H1 (cell line): ENCODE data around the gene SIRT3. TPM values are rescaled to one million over a fixed set of nuclear protein-coding genes. Genes with fewer than 3 reads are reported as not detected.

ENCODE experiments used
- CTCF ChIA-PET: fragments of 300-600 bp; sonication (Branson Sonifier 250); formaldehyde crosslinking; loops from one replicate; lab custom pipeline; 2021; ENCODE audit not compliant: partially characterized antibody; lab: Charles Lee
- POLR2A ChIA-PET: fragments of 300-600 bp; sonication (Branson Sonifier 250); formaldehyde crosslinking; loops from one replicate; lab custom pipeline; 2021; ENCODE audit warnings: inconsistent platforms; ENCODE audit not compliant: partially characterized antibody; lab: Charles Lee
- DNase-seq, 2 experiments: peaks; one replicate each; pipeline versions ENCODE4 v3.0.0 to v3.0.0-alpha.2; 2010 to 2022; ENCODE audit warnings: low spot score in 2 of 2, low read depth in 1 of 2, mixed read lengths in 1 of 2
- FAIRE-seq: peaks from 2 replicates; lab custom pipeline; 2011; peaks lifted over from hg19 to GRCh38; lab: Jason Lieb, UNC
- H2AFZ ChIP-seq: 2 replicates; pipeline ENCODE4 v1.8.1; 2012; ENCODE audit warnings: low read length, inconsistent platforms
- H2AK5ac ChIP-seq: 2 replicates; pipeline ENCODE4 v1.6.1; 2013; ENCODE audit warnings: low read depth, low read length
- H2BK120ac ChIP-seq: replicated peaks from 2 replicates; pipeline ENCODE3; 2013; ENCODE audit warnings: low read depth, low read length, inconsistent platforms
- H2BK12ac ChIP-seq: 2 replicates; pipeline ENCODE4 v1.6.1; 2013; ENCODE audit warnings: low read depth, low read length
- H2BK15ac ChIP-seq: 2 replicates; pipeline ENCODE4 v1.6.1; 2013; ENCODE audit warnings: low read length
- H2BK20ac ChIP-seq: 2 replicates; pipeline ENCODE4 v1.6.1; 2013; ENCODE audit warnings: low read length
- H2BK5ac ChIP-seq: 2 replicates; pipeline ENCODE4 v1.6.1; 2013; ENCODE audit warnings: low read depth, low read length
- H3K14ac ChIP-seq: 2 replicates; pipeline ENCODE4 v1.6.1; 2013; ENCODE audit warnings: inconsistent platforms; ENCODE audit not compliant: insufficient read length
- H3K18ac ChIP-seq: 2 replicates; pipeline ENCODE4 v1.6.1; 2013; ENCODE audit warnings: low read length; ENCODE audit errors: extremely low read depth
- H3K23ac ChIP-seq: 2 replicates; pipeline ENCODE4 v1.6.1; 2013; ENCODE audit warnings: inconsistent platforms; ENCODE audit not compliant: insufficient read length
- H3K23me2 ChIP-seq: 2 replicates; pipeline ENCODE4 v1.6.1; 2013; ENCODE audit warnings: low read depth, low read length
- H3K27ac ChIP-seq: 2 replicates; pipeline ENCODE4 v1.6.1; 2011; ENCODE audit warnings: low read depth, low read length, inconsistent platforms
- H3K27me3 ChIP-seq, 4 experiments: replicated peaks in 1 of 4; 1 replicate in 1 of 4; 2 replicates in 3 of 4; pipeline versions ENCODE4 v1.6.1 to v1.8.1; 2011 to 2013; ENCODE audit warnings: low read length in 3 of 4, mild to moderate bottlenecking in 3 of 4, inconsistent platforms in 2 of 4, mixed read lengths in 2 of 4, moderate library complexity in 1 of 4; ENCODE audit not compliant: control insufficient read depth in 3 of 4, insufficient read depth in 3 of 4; ENCODE audit errors: extremely low read depth in 1 of 4
- H3K36me3 ChIP-seq, 4 experiments: 2 replicates each; pipeline versions ENCODE4 v1.6.1 to v1.8.1; 2011 to 2013; ENCODE audit warnings: mild to moderate bottlenecking in 4 of 4, low read length in 3 of 4, moderate library complexity in 2 of 4, control low read depth in 1 of 4, inconsistent platforms in 1 of 4; ENCODE audit not compliant: insufficient read depth in 4 of 4, control insufficient read depth in 2 of 4
- H3K4ac ChIP-seq: replicated peaks from 2 replicates; pipeline ENCODE3; 2013; ENCODE audit warnings: low read length, low read depth, mixed read lengths, inconsistent platforms; ENCODE audit not compliant: insufficient read length
- H3K4me1 ChIP-seq, 4 experiments: replicated peaks in 1 of 4; 1 replicate in 1 of 4; 2 replicates in 3 of 4; pipeline versions ENCODE4 v1.6.1 to v1.8.1; 2011 to 2013; ENCODE audit warnings: low read length in 3 of 4, inconsistent platforms in 2 of 4, mixed read lengths in 1 of 4; ENCODE audit not compliant: insufficient read depth in 4 of 4, control insufficient read depth in 3 of 4
- H3K4me2 ChIP-seq, 2 experiments: 2 replicates each; pipeline versions ENCODE4 v1.6.1 to v1.8.1; 2011 to 2013; ENCODE audit warnings: low read depth in 2 of 2, low read length in 2 of 2, control low read depth in 1 of 2, inconsistent platforms in 1 of 2, mild to moderate bottlenecking in 1 of 2; ENCODE audit not compliant: insufficient read depth in 1 of 2
- H3K4me3 ChIP-seq, 4 experiments: fragments of 200-600, 300-600 bp in 1 of 4; sonication (generic), shearing (Covaris generic), sonication (Bioruptor Twin) in 1 of 4; 2 replicates each; pipeline versions ENCODE4 v1.5.1 to v1.8.1; 2011 to 2016; ENCODE audit warnings: low read length in 4 of 4, low read depth in 3 of 4, control low read depth in 2 of 4, inconsistent platforms in 2 of 4, mild to moderate bottlenecking in 2 of 4, mixed read lengths in 1 of 4, moderate library complexity in 1 of 4; ENCODE audit not compliant: insufficient read depth in 2 of 4; ENCODE audit errors: extremely low read depth in 1 of 4
- H3K56ac ChIP-seq: replicated peaks from 2 replicates; pipeline ENCODE3; 2013; ENCODE audit warnings: low read depth, mild to moderate bottlenecking, mixed read lengths, low read length, inconsistent platforms; ENCODE audit not compliant: insufficient read length
- H3K79me1 ChIP-seq: 2 replicates; pipeline ENCODE4 v1.6.1; 2013; ENCODE audit warnings: low read depth, low read length, control low read depth
- H3K79me2 ChIP-seq, 2 experiments: 2 replicates each; pipeline versions ENCODE4 v1.6.1 to v1.8.1; 2012 to 2013; ENCODE audit warnings: low read length in 2 of 2, mild to moderate bottlenecking in 2 of 2, inconsistent platforms in 1 of 2; ENCODE audit not compliant: insufficient read depth in 2 of 2, control insufficient read depth in 1 of 2
- H3K9ac ChIP-seq, 4 experiments: replicated peaks in 1 of 4; 1 replicate in 1 of 4; 2 replicates in 3 of 4; pipeline versions ENCODE4 v1.6.1 to v1.8.1; 2011 to 2013; ENCODE audit warnings: low read depth in 3 of 4, low read length in 3 of 4, control low read depth in 2 of 4, mild to moderate bottlenecking in 2 of 4, moderate library complexity in 2 of 4, inconsistent platforms in 1 of 4; ENCODE audit errors: extremely low read depth in 1 of 4
- H3K9me3 ChIP-seq, 2 experiments: 2 replicates each; pipeline versions ENCODE4 v1.6.1 to v1.8.1; 2012 to 2013; ENCODE audit warnings: mild to moderate bottlenecking in 2 of 2, moderate library complexity in 2 of 2, control low read depth in 1 of 2, inconsistent platforms in 1 of 2, low read depth in 1 of 2, low read length in 1 of 2, mixed read lengths in 1 of 2; ENCODE audit not compliant: insufficient read depth in 2 of 2
- H4K20me1 ChIP-seq, 2 experiments: replicated peaks in 1 of 2; 2 replicates each; pipeline versions ENCODE3 to v1.8.1; 2011 to 2013; ENCODE audit warnings: inconsistent platforms in 2 of 2, low read length in 2 of 2, mild to moderate bottlenecking in 1 of 2; ENCODE audit not compliant: insufficient read depth in 2 of 2, control insufficient read depth in 1 of 2
- H4K5ac ChIP-seq: 2 replicates; pipeline ENCODE4 v1.6.1; 2013; ENCODE audit warnings: low read length, low read depth, mixed read lengths, inconsistent platforms; ENCODE audit not compliant: insufficient read length
- H4K8ac ChIP-seq: 2 replicates; pipeline ENCODE4 v1.8.0; 2013; ENCODE audit warnings: mild to moderate bottlenecking, moderate library complexity, low read length, inconsistent platforms; ENCODE audit not compliant: insufficient read depth; ENCODE audit errors: extremely low read depth
- H4K91ac ChIP-seq: replicated peaks from 2 replicates; pipeline ENCODE3; 2013; ENCODE audit warnings: low read length, mixed read lengths, inconsistent platforms; ENCODE audit not compliant: insufficient read length
- BRCA1 ChIP-seq: IDR thresholded peaks from 2 replicates; pipeline ENCODE4 v1.6.1; 2012; ENCODE audit warnings: low read depth, low read length, improper control_type of control experiment
- GABPA ChIP-seq: IDR thresholded peaks from 2 replicates; pipeline ENCODE4 v1.6.1; 2011; ENCODE audit warnings: mild to moderate bottlenecking, low read length, moderate library complexity, borderline replicate concordance; ENCODE audit not compliant: insufficient read depth
- GTF2F1 ChIP-seq: IDR thresholded peaks from 2 replicates; pipeline ENCODE4 v1.6.1; 2012; ENCODE audit warnings: low read depth, low read length, improper control_type of control experiment, borderline replicate concordance
- JUND ChIP-seq: IDR thresholded peaks from 2 replicates; pipeline ENCODE4 v1.6.1; 2011; ENCODE audit warnings: mild to moderate bottlenecking, improper control_type of control experiment, low read length
- KDM1A ChIP-seq: fragments of 200-600, 300-600 bp; sonication (generic); IDR thresholded peaks from 2 replicates; pipeline ENCODE4 v1.7.1; 2016; ENCODE audit warnings: mild to moderate bottlenecking, low read length, borderline replicate concordance
- SP2 ChIP-seq: IDR thresholded peaks from 2 replicates; pipeline ENCODE4 v1.6.1; 2012; ENCODE audit warnings: mild to moderate bottlenecking, low read length, inconsistent platforms
- SUZ12 ChIP-seq: fragments of 200-600 bp; sonication (generic); IDR thresholded peaks from 2 replicates; pipeline ENCODE4 v1.6.1; 2012; ENCODE audit warnings: mild to moderate bottlenecking, inconsistent platforms, low read length, moderate library complexity, mixed read lengths
- YY1 ChIP-seq: IDR thresholded peaks from 2 replicates; pipeline ENCODE4 v1.6.1; 2011; ENCODE audit warnings: low read depth, mild to moderate bottlenecking, low read length
- WGBS, 2 experiments: shearing (Covaris generic) in 1 of 2; methylation state at CpG; one replicate each; pipeline versions ENCODE4 v1.1.6 to v1.1.7; 2013 to 2015; ENCODE audit warnings: low lambda C conversion rate in 2 of 2, mixed read lengths in 2 of 2, inconsistent platforms in 1 of 2, low coverage in 1 of 2, missing lambda C conversion rate in 1 of 2; ENCODE audit not compliant: insufficient replicate concordance in 2 of 2, insufficient coverage in 1 of 2, insufficient read length in 1 of 2; ENCODE audit errors: extremely low coverage in 1 of 2, missing lambda C conversion rate in 1 of 2; 5-methylcytosine and 5-hydroxymethylcytosine counted together
- polyA plus RNA-seq, 7 experiments: library from polyadenylated mRNA; depleted of rRNA in 3 of 7; stranded (reverse) in 5 of 7; unstranded in 2 of 7; fragments of >200 nt in 5 of 7; fragments of 200-250 nt in 2 of 7; gene quantifications; 1 replicate in 5 of 7; 2 replicates in 1 of 7; 4 replicates in 1 of 7; pipeline versions ENCODE4 v1.2.1 to v1.2.3, GENCODE V29; 2011 to 2013; ENCODE audit warnings: missing spikeins in 2 of 7, mixed read lengths in 2 of 7
- total RNA-seq: library from RNA; stranded (reverse); fragmentation: NEBNext Ultra II Directional; extraction: Animal tissue kit (Norgen Biotek cat#: 25700); gene quantifications from 2 replicates; pipeline ENCODE4 v1.2.1, GENCODE V29; 2021

The SIRT3 gene
- total and polyA plus RNA-seq, 2 of the 8 experiments (the other 6 are each of a cell fraction or from before 2014, with no cell fraction given), result 14.3 to 21.6 TPM

DNA sequence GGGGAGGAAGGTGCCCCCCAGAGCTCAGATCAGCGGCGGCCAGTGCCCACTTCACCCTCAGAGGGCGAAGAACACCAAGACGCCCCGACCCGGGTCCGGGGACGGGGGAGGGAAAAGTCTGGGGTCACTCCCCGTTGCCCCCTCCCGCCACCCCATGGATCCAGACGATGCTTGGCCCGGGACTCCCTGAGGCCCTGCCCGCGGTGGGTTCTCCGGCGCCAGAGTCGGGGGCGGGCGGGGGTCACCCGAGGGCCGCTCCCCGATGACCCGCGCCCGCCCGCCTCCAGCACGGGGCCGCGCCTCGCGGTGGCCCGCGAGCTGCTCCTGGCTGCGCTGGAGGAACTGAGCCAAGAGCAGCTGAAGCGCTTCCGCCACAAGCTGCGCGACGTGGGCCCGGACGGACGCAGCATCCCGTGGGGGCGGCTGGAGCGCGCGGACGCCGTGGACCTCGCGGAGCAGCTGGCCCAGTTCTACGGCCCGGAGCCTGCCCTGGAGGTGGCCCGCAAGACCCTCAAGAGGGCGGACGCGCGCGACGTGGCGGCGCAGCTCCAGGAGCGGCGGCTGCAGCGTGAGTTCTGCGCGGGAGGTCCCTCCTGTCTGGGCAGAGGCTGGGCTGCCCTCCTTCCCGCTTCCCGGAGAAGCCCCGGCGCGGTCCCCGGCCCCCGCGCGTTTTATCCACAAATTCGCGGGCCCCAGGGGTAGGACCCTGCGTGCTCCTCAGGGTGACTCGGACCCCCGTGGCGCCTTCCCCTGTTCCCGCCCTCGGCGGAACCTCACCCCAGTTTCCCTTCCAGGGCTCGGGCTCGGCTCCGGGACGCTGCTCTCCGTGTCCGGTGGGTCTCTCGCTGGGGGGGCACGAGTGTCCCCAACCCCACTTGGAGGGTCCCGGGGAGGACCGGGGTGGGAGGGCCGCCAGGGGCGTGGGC lies 43.2 kb upstream of the SIRT3 start:
- no peak overlapping the region for H2AK5ac ChIP-seq
- no peak for DNase-seq

More for the DNA sequence above, 43.2 kb upstream of the SIRT3 start:
- no peak overlapping the region for H2BK20ac ChIP-seq
- ChIA-PET POLR2A (interaction anchor here (0.6 to 1.9 kb wide), 9 partner anchors 8 to 89 kb away, joined by 3 to 6 read pairs (median 4); partner anchors contain the start of genes BET1L, IFITM5, PGGHG and RIC8A), CTCF (interaction anchor here (0.6 to 8.6 kb wide), 6 partner anchors 8 to 84 kb away, joined by 3 to 88 read pairs (median 3); no protein-coding TSS in a partner anchor)
- FAIRE-seq, result no peak
- no peak overlapping the region for H3K14ac ChIP-seq
- H3K36me3 ChIP-seq, result no peaks in the 10 kb centered on the region
- no peak overlapping the region for H4K5ac ChIP-seq
- peaks cover 0 to 3% (median 1%) of the 10 kb centered on the region in 4 experiments; a peak in 2 of 7 replicates for H3K27me3 ChIP-seq
- H3K79me1 ChIP-seq, result no peaks in the 10 kb centered on the region
- no peak overlapping the region for H2BK15ac ChIP-seq
- H3K79me2 ChIP-seq, result no peaks in the 10 kb centered on the region
- H4K20me1 ChIP-seq, result no peaks in the 10 kb centered on the region
- H3K4ac ChIP-seq, result no peak overlapping the region
- H2BK120ac ChIP-seq, result no peak overlapping the region
- peaks cover 0 to 4% (median under 1%) of the 10 kb centered on the region in 4 experiments; a peak in 5 of 7 replicates for H3K4me1 ChIP-seq
- no peaks in the 10 kb centered on the region for H3K23me2 ChIP-seq
- H3K56ac ChIP-seq, result no peak overlapping the region
- H3K4me3 ChIP-seq, result no peak overlapping the region
- H2BK12ac ChIP-seq, result no peak overlapping the region
- no peak overlapping the region for H3K23ac ChIP-seq
- peak overlapping the region; percentile 92 for H4K8ac ChIP-seq
- H2AFZ ChIP-seq, result no peak overlapping the region
- no peak overlapping the region for H3K18ac ChIP-seq
- no peak overlapping the region for H4K91ac ChIP-seq
- no peak overlapping the region for H2BK5ac ChIP-seq
- H3K27ac ChIP-seq, result no peak overlapping the region
- TF ChIP-seq JUND (no peak), YY1 (no peak), KDM1A (no peak), SUZ12 (no peak), BRCA1 (no peak), GABPA (no peak), GTF2F1 (no peak), SP2 (no peak)
- WGBS, 2 experiments, result 91% methylated on average over 34 of the region's 97 CpGs; no CpG with 5 or more reads in 1 of the 2 experiments
- no peaks in the 10 kb centered on the region for H3K9me3 ChIP-seq
- H3K4me2 ChIP-seq, result peak overlapping the region in 1 of 2 experiments; percentile 19; a peak in 1 of 4 replicates
- no peak overlapping the region for H3K9ac ChIP-seq
